Activated naive CD8-positive, alpha-beta T cell treated with anti-CD3 and anti-CD28 coated beads, Interleukin-2, amount 10 ng/mL, durations not matched to agents 7 days and 5 days (primary cell): ENCODE measurements around the gene ZBTB39. TPM values are rescaled to one million over a fixed set of nuclear protein-coding genes. Genes with fewer than 3 reads are reported as not detected.
"Not testable (repeated sequence)": the region's sequence is repeated elsewhere in the genome, so short reads cannot be mapped to it uniquely, and the experiment has no call there.

Source experiments
- ATAC-seq: fragments of 150-1000 bp; cut with Tn5 transposase; one replicate; pipeline ENCODE4 v1.10.0; 2021; ENCODE audit warnings: low read depth, moderate library complexity
- POLR2A ChIA-PET: fragments of 350-600 bp; sonication (Branson Sonifier 250); formaldehyde crosslinking; loops from one replicate; lab custom pipeline; 2021; ENCODE audit warnings: antibody characterized with exemption; lab: Charles Lee
- DNase-seq: peaks from one replicate; pipeline ENCODE4 v3.0.0; 2021
- H3K27ac Mint-ChIP-seq: one replicate; pipeline ENCODE4 v1.8.0; 2022; ENCODE audit warnings: mild to moderate bottlenecking, mixed read lengths
- H3K27me3 Mint-ChIP-seq: one replicate; pipeline ENCODE4 v1.8.0; 2022; ENCODE audit warnings: mild to moderate bottlenecking, moderate library complexity, mixed read lengths
- H3K36me3 Mint-ChIP-seq: one replicate; pipeline ENCODE4 v1.8.0; 2021; ENCODE audit warnings: mild to moderate bottlenecking, mixed read lengths
- H3K4me1 Mint-ChIP-seq: one replicate; pipeline ENCODE4 v1.8.0; 2021; ENCODE audit warnings: mixed read lengths
- H3K4me3 Mint-ChIP-seq: one replicate; pipeline ENCODE4 v1.8.0; 2022; ENCODE audit warnings: mild to moderate bottlenecking, moderate library complexity, mixed read lengths
- H3K9me3 Mint-ChIP-seq: one replicate; pipeline ENCODE4 v1.8.0; 2021; ENCODE audit warnings: mixed read lengths
- total RNA-seq, 2 experiments: library from RNA; stranded (reverse); gene quantifications; one replicate each; pipeline ENCODE4 v1.2.3, GENCODE V29; 2021

Gene ZBTB39
- total RNA-seq, 2 experiments from 2014 or later: 11.3 TPM

DNA sequence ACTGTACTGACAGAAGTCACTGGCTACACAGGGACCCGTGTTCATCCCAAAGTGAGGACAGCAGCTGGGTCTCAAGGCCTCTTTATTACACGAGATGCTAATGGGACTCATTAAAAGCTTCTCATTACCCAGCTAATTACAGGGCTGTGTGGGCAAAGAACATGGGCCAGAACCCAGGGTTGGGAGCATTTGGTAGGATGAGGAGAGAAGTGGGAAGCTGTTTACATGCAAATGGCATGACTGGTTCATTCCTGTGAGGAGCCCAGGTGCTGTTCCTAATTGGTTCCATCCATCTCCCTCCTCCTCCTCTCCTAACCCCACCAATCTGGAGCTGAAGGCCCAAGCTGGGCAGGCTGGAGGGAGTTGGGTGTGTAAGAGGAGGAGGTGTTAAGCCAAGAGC is 18.9 kb upstream of the ZBTB39 start:
- DNase-seq (no peak), ATAC-seq (no peak)
- no peaks in the 10 kb centered on the region for H3K9me3 Mint-ChIP-seq
- no peak overlapping the region for H3K27ac Mint-ChIP-seq
- POLR2A ChIA-PET: no interaction called here
- no peaks in the 10 kb centered on the region for H3K36me3 Mint-ChIP-seq
- H3K4me3 Mint-ChIP-seq: no peak overlapping the region
- no peaks in the 10 kb centered on the region for H3K27me3 Mint-ChIP-seq
- H3K4me1 Mint-ChIP-seq: peaks cover 17% of the 10 kb centered on the region

DNA sequence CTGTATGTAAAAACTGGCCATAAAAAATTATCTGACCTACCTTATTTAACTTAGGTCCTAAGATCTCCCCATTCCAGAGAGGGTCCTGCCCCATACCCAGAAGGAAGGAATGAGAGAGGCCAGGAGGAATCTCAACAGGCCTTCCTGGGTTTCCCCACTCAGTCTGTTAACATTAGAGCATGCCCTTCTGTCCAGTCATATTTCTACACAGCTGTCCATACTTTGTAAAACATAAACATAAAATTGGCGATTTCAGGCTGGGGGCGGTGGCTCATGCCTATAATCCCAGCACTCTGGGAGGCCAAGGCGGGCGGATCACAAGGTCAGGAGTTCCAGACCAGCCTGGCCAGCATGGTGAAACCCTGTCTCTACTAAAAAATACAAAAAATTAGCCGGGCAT is 16.0 kb upstream of the ZBTB39 start:
- H3K27ac Mint-ChIP-seq, POLR2A ChIA-PET, H3K9me3 Mint-ChIP-seq, H3K4me1 Mint-ChIP-seq, DNase-seq, ATAC-seq, H3K27me3 Mint-ChIP-seq, H3K36me3 Mint-ChIP-seq, H3K4me3 Mint-ChIP-seq: not testable (repeated sequence)

GRCh38 chr12:57019983-57020719 is 13.8 kb upstream of the ZBTB39 start:
- ATAC-seq (no peak), DNase-seq (no peak)
- Mint-ChIP-seq H3K27ac (no peak overlapping the region), H3K4me3 (no peak overlapping the region), H3K36me3 (no peaks in the 10 kb centered on the region), H3K4me1 (peaks cover 4% of the 10 kb centered on the region), H3K27me3 (peaks cover 1% of the 10 kb centered on the region), H3K9me3 (no peaks in the 10 kb centered on the region)
- POLR2A ChIA-PET: interaction anchor here (0.9 kb wide), 1 partner anchor 21 kb away, joined by 3 read pairs; no protein-coding TSS in a partner anchor

DNA sequence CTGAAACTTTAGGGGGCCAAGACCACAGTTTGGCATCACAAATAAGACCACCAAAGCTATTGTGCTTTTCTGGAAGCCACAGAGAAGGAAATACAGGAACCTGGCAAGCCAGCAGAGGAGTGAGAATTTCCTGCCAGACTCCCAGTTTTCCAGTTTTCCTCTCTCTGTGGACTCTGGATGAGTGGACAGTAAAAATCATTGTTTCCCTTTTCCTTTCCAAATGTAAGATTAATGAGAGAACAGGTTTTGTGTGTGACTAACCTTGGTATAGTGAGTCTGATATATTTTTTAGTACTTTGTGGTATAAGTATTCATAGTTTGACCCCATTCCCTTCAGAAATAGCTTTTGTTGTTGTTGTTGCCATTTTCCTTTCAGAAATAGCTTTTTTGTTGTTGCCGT is 12.6 kb upstream of the ZBTB39 start:
- no peak for DNase-seq
- Mint-ChIP-seq H3K36me3 (no peaks in the 10 kb centered on the region), H3K4me3 (no peak overlapping the region), H3K4me1 (peaks cover 4% of the 10 kb centered on the region), H3K27me3 (peaks cover 10% of the 10 kb centered on the region), H3K27ac (no peak overlapping the region), H3K9me3 (no peaks in the 10 kb centered on the region)
- no peak for ATAC-seq
- POLR2A ChIA-PET: interaction anchor here (0.5 kb wide), 1 partner anchor 267 kb away, joined by 4 read pairs; no protein-coding TSS in a partner anchor

DNA sequence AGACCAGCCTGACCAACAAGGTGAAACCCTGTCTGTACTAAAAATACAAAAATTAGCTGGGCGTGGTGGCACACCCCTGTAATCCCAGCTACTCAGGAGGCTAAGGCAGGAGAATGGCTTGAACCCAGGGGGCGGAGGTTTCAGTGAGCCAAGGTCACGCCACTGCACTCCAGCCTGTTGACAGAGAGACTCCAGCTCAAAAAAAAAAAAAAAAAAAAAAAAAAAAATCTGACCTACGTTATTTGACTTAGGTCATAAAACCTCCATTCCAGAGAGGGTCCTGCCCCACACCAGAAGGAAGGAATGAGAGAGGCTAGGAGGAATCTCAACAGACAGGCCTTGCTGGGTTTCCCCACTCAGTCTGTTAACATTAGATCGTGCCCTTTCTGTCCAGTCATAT is 12.0 kb upstream of the ZBTB39 start:
- H3K4me1 Mint-ChIP-seq, H3K36me3 Mint-ChIP-seq, H3K4me3 Mint-ChIP-seq, H3K27ac Mint-ChIP-seq, H3K9me3 Mint-ChIP-seq, DNase-seq, ATAC-seq: not testable (repeated sequence)
- peaks cover 13% of the 10 kb centered on the region for H3K27me3 Mint-ChIP-seq
- POLR2A ChIA-PET: interaction anchor here (0.6 to 0.7 kb wide), 3 partner anchors 39 to 292 kb away, joined by 3 to 6 read pairs (median 3); no protein-coding TSS in a partner anchor

- Mint-ChIP-seq H3K36me3 (no peaks in the 10 kb centered on the region), H3K9me3 (no peaks in the 10 kb centered on the region), H3K4me1 (peaks cover 16% of the 10 kb centered on the region), H3K27ac (no peak within 1 kb of the TSS), H3K4me3 (no peak within 1 kb of the TSS), H3K27me3 (peaks cover 13% of the 10 kb centered on the region)
- DNase-seq (no peak), ATAC-seq (no peak)
- POLR2A ChIA-PET: interaction anchor here (1.3 kb wide), 1 partner anchor 32 kb away, joined by 4 read pairs; no protein-coding TSS in a partner anchor
Measured at GRCh38 chr12:57016348-57016747, 10.0 kb upstream of the ZBTB39 start, which contains the start of gene TAC3. Gene TAC3, minus strand, starts transcription at chr12:57016529. Its CDS starts 732 bp downstream, at chr12:57015797.

DNA sequence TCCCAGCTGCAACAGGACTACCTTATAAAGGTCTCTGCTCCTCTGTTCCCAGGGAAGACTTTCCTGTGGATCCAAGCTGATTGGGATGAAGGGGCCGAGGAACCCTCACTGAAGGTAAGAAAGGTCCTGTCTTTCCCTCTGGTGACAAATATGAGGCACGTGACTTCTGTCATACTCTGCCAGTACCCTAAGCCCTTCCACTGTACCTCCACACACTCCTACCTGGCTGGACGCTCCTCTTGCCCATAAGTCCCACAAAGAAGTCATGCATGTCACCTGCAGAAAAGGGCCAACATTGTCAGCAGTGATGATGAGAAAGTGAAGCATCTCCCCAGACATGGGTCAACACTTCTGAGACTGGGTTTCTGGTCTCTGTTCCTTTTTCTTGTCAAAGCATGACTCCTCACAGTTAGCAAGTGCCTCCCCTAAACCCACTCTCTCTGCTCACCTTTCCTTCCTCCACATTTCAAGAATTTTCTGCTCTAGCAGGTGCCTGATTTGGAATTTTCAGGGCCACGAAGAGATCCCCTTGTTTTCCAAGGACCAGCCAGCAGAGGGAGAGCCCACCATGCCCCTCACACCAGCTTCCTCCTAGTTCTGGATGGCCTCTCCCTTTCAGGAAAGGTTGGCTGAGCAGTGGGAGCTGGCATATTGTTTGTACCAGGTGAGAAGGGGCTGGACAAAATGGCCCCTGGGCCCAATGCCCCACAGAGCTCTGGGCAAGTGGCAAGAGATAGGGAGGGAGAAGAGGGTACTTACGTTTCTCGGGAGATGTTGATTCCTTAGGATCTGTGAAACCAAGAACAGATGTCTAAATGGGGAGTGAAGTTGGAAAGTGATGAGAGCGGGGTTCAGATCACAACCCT is 6.5 kb upstream of the ZBTB39 start:
- H3K36me3 Mint-ChIP-seq: no peaks in the 10 kb centered on the region
- DNase-seq (no peak), ATAC-seq (no peak)
- POLR2A ChIA-PET: interaction anchor here (1.4 to 3.5 kb wide), 3 partner anchors 34 to 98 kb away, joined by 5 to 37 read pairs (median 6); partner anchors contain the start of gene STAT6
- H3K4me3 Mint-ChIP-seq: no peak overlapping the region
- no peaks in the 10 kb centered on the region for H3K9me3 Mint-ChIP-seq
- H3K27ac Mint-ChIP-seq: peak overlapping the region; percentile 40
- H3K4me1 Mint-ChIP-seq: peaks cover 33% of the 10 kb centered on the region
- peaks cover 13% of the 10 kb centered on the region for H3K27me3 Mint-ChIP-seq

GRCh38 chr12:57011438-57012424 is 5.4 kb upstream of the ZBTB39 start:
- H3K4me3 Mint-ChIP-seq: peak overlapping the region; percentile 47
- H3K36me3 Mint-ChIP-seq: no peaks in the 10 kb centered on the region
- H3K27me3 Mint-ChIP-seq: peaks cover 13% of the 10 kb centered on the region
- POLR2A ChIA-PET: interaction anchor here (1.4 to 3.5 kb wide), 3 partner anchors 35 to 100 kb away, joined by 5 to 37 read pairs (median 6); partner anchors contain the start of gene STAT6
- H3K4me1 Mint-ChIP-seq: peaks cover 40% of the 10 kb centered on the region
- peak; percentile 44 for DNase-seq
- no peaks in the 10 kb centered on the region for H3K9me3 Mint-ChIP-seq
- peak overlapping the region; percentile 86 for H3K27ac Mint-ChIP-seq
- ATAC-seq: peak; percentile 84

DNA sequence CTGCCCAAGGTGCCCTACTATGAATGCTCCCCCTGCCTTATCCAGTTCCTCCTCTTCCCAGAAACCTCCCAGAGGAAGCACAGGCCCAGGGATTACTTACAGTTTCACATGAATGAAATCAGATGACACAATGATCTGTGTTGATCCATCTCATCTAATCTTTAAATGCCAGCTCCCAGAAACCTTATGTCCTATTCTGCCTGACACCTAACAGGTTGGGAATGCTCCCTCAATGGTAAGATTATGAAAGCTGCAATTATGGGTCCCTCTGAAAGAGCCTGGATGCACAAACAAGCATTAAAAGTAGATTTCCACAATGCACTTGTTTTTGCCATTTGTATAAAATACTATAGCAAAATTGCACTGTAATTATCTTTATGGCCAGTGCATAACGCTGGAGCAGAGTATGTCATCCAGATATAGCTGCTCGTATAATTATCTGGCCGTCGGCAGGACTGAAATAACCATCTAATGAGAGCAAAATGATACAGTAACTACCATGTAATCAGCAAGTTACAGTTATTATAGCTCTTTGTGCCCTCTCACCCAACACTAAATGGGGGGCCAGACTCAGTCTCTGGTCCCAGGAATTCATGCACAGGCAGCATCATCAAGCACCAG is 4.4 kb upstream of the ZBTB39 start:
- no peak for ATAC-seq
- DNase-seq: no peak
- H3K4me1 Mint-ChIP-seq: peaks cover 41% of the 10 kb centered on the region
- H3K9me3 Mint-ChIP-seq: no peaks in the 10 kb centered on the region
- peaks cover 13% of the 10 kb centered on the region for H3K27me3 Mint-ChIP-seq
- no peak overlapping the region for H3K4me3 Mint-ChIP-seq
- POLR2A ChIA-PET: interaction anchor here (3.5 kb wide), 1 partner anchor 101 kb away, joined by 37 read pairs; the partner anchor contains the start of gene STAT6
- H3K36me3 Mint-ChIP-seq: no peaks in the 10 kb centered on the region
- H3K27ac Mint-ChIP-seq: no peak overlapping the region

DNA sequence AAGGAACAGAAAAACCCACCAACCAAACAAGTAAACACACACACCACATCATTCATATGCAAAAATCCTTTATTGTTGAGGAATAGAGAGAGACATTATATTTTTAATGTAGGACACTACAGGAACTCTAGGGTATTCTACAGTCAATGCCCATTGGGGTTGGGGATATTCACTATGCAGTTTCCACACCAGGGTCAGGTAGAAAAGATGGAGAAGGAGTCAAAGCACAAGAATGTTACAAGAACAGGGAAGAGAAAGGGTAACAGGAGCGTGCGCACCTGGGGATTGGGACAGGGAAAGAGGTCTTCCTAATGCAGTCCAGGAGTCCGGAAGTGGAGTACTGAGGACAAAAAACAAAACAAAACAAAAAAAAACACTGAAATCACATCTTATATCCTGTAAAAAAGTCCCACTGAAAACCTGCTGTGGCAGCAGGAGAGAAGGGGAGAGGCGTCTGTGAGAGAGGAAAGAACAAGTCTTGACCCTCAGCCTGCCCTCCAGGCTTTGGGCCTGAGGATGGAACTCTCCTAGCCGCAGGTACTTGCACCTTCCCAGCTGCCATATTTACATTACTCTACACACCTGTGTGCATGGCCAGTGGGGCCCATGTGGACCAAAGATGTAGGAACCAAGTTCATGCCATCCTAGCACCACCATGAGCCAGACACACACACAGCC is 3.7 kb upstream of the ZBTB39 start:
- Mint-ChIP-seq H3K4me3 (no peak overlapping the region), H3K36me3 (no peaks in the 10 kb centered on the region), H3K27ac (peak overlapping the region; percentile 18), H3K27me3 (peaks cover 11% of the 10 kb centered on the region), H3K4me1 (peaks cover 47% of the 10 kb centered on the region), H3K9me3 (no peaks in the 10 kb centered on the region)
- POLR2A ChIA-PET: interaction anchor here (1.9 to 3.5 kb wide), 2 partner anchors 51 to 101 kb away, joined by 9 to 37 read pairs; partner anchors contain the start of gene STAT6
- ATAC-seq (no peak), DNase-seq (no peak)

- no peak overlapping the region for H3K4me3 Mint-ChIP-seq
- H3K4me1 Mint-ChIP-seq: peaks cover 50% of the 10 kb centered on the region
- H3K36me3 Mint-ChIP-seq: peaks cover 11% of the 10 kb centered on the region
- H3K9me3 Mint-ChIP-seq: no peaks in the 10 kb centered on the region
- H3K27me3 Mint-ChIP-seq: no peaks in the 10 kb centered on the region
- no peak for DNase-seq
- peak overlapping the region; percentile 37 for H3K27ac Mint-ChIP-seq
- POLR2A ChIA-PET: interaction anchor here (0.7 to 2.5 kb wide), 5 partner anchors 53 to 103 kb away, joined by 3 to 23 read pairs (median 4); partner anchors contain the start of gene STAT6
- peak; percentile 23 for ATAC-seq
Measured at GRCh38 chr12:57008178-57008577, 1.8 kb upstream of the ZBTB39 start.
